ENCODE data around the gene MAML2.

Gene MAML2

DNA sequence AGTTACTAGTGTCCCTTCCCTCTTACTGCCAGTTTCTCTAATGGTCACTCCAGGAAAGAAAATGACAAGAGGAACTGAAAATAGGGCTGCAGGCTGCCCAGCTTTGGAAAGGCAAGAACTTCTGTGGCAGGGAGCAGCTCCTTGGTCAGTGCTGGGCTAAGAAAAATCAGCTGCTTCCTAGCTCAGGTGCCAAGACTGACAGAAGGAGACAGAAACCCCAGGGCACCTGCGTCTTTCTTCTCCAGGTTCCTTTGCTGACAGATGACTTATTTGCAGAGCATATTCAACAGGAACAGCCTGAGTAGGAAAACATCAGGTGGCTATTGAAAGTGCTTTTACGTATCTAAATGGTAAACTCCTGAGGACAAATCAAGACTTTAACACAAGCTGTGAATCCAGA, 25.4 kb downstream of the MAML2 start:
- no peaks in the 10 kb centered on the region for H3K36me3 ChIP-seq
- peaks cover 18 to 22% of the 10 kb centered on the region in 2 experiments for H3K4me1 ChIP-seq (ENCODE audit: control insufficient read depth in 1 of 2, insufficient read depth in 1 of 2, low read depth in 1 of 2, low read length in 1 of 2)
- TF ChIP-seq, protein P1, sequence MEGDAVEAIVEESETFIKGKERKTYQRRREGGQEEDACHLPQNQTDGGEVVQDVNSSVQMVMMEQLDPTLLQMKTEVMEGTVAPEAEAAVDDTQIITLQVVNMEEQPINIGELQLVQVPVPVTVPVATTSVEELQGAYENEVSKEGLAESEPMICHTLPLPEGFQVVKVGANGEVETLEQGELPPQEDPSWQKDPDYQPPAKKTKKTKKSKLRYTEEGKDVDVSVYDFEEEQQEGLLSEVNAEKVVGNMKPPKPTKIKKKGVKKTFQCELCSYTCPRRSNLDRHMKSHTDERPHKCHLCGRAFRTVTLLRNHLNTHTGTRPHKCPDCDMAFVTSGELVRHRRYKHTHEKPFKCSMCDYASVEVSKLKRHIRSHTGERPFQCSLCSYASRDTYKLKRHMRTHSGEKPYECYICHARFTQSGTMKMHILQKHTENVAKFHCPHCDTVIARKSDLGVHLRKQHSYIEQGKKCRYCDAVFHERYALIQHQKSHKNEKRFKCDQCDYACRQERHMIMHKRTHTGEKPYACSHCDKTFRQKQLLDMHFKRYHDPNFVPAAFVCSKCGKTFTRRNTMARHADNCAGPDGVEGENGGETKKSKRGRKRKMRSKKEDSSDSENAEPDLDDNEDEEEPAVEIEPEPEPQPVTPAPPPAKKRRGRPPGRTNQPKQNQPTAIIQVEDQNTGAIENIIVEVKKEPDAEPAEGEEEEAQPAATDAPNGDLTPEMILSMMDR (IDR thresholded peaks at IDR 0.05), result no peak
- H3K27ac ChIP-seq, result no peak overlapping the region
- H3K9me3 ChIP-seq, result no peaks in the 10 kb centered on the region
- H3K27me3 ChIP-seq, result no peaks in the 10 kb centered on the region
- H3K4me3 ChIP-seq (ENCODE audit: low read depth in 1 of 2, low read length in 1 of 2), result no peak overlapping the region

DNA sequence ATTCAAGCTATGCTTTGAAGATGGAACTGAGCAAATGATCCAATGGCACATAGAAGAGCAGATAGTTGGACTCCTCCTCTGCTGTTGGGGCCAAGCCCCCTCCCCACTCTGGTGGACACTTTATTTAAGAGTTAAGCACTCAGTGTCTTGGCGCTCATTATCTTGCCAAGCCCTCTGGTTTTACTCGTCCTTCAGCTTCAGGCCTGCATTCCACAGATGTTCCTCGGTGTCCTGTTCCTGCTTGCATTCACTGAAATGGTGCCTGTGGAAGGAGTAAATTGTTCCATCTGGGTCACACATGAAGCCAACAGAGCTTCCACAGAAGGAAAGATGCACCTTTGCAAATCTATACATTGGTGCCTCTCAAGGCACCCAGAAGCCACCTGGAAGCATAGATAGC, 26.1 kb downstream of the MAML2 start:
- H3K4me1 ChIP-seq (ENCODE audit: control insufficient read depth in 1 of 2, insufficient read depth in 1 of 2, low read depth in 1 of 2, low read length in 1 of 2), result peaks cover 18 to 22% of the 10 kb centered on the region in 2 experiments
- H3K9me3 ChIP-seq, result no peaks in the 10 kb centered on the region
- no peaks in the 10 kb centered on the region for H3K27me3 ChIP-seq
- no peak overlapping the region for H3K4me3 ChIP-seq (ENCODE audit: low read depth in 1 of 2, low read length in 1 of 2)
- H3K27ac ChIP-seq, result no peak overlapping the region
- H3K36me3 ChIP-seq, result no peaks in the 10 kb centered on the region
- TF ChIP-seq, protein P1 (IDR thresholded peaks at IDR 0.05), result no peak

DNA sequence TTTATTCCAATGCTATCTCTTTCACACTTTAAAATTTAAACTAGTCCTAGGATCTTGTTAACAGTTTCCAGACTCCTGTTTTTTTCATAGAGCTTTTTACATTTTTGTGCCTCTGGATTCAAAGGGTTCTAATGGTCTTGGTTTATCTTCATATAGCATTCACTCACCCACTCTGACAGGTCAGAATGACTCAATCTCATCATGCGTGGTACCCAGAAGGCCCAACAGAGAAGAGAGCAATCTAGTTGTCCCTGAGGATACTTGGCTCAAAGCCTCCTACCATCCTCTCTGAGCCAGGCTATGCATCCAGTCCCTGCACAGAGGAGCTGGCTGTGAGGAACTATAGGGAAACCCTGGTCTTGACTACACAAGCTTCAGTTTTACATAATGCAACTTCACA, 27.5 kb downstream of the MAML2 start:
- Histone ChIP-seq H3K36me3 (no peaks in the 10 kb centered on the region), H3K4me1 (ENCODE audit: control insufficient read depth in 1 of 2, insufficient read depth in 1 of 2, low read depth in 1 of 2, low read length in 1 of 2) (peaks cover 18 to 22% of the 10 kb centered on the region in 2 experiments), H3K9me3 (no peaks in the 10 kb centered on the region), H3K4me3 (ENCODE audit: low read depth in 1 of 2, low read length in 1 of 2) (no peak overlapping the region), H3K27me3 (no peaks in the 10 kb centered on the region), H3K27ac (no peak overlapping the region)
- TF ChIP-seq, protein P1 (IDR thresholded peaks at IDR 0.05), result no peak

DNA sequence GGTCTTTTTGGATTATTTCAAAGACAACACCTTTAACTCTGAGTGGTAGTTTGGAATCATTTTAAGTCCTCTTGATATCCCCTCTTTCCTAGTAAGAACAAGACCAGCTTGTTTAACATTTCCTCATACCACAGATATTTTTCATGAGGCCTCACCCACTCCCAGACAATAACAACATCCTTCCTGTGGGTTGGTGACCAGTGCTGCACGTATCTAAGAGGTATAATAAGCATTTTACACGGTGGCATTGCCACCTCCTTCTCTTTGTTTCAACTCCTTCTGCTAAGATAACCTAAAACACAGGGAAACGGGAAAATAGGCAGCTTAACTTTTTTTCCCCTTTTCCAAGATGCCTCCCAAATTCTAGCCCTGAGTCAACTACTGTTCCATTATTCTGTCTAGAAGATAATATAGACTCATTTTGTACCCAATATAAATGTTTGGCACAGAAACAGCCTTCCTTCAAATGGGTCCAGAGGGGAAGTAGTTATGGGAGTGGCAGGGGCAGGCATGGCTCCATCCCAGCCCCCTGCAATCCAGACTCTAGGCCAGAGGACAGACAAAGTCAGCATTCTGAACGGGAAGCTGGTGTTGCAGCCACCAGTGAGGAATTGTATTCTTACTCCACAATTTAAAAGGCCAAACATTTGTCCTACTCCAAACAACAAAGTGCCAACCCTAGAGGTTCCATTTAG, 28.5 kb downstream of the MAML2 start:
- H3K9me3 ChIP-seq, result no peaks in the 10 kb centered on the region
- no peaks in the 10 kb centered on the region for H3K27me3 ChIP-seq
- H3K4me1 ChIP-seq (ENCODE audit: control insufficient read depth in 1 of 2, insufficient read depth in 1 of 2, low read depth in 1 of 2, low read length in 1 of 2), result peaks cover 18 to 22% of the 10 kb centered on the region in 2 experiments
- TF ChIP-seq, protein P1 (IDR thresholded peaks at IDR 0.05), result no peak
- H3K27ac ChIP-seq, result peak overlapping the region; percentile 65
- no peak overlapping the region for H3K4me3 ChIP-seq (ENCODE audit: low read depth in 1 of 2, low read length in 1 of 2)
- H3K36me3 ChIP-seq, result no peaks in the 10 kb centered on the region

DNA sequence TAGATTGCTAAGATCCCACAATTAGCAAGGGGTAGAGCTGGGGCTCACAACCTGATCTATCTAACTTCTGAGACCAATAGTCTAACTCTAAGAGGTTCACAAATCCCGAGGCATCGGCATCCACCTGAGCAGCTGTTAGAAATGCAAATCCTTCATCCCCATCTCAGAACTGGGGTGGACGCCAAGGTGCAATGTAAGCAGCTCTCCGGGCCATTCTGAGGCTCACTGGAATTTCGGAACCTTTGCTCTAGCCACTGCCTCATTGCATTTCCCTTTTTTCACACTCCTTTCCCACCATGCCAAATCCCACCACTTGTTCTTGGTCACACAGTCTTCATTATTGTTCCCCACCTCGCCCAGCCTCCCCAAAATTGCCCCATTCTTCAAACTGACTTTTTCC, 29.8 kb downstream of the MAML2 start:
- TF ChIP-seq, protein P1 (IDR thresholded peaks at IDR 0.05), result no peak
- H3K27me3 ChIP-seq, result no peaks in the 10 kb centered on the region
- H3K36me3 ChIP-seq, result no peaks in the 10 kb centered on the region
- H3K4me1 ChIP-seq (ENCODE audit: control insufficient read depth in 1 of 2, insufficient read depth in 1 of 2, low read depth in 1 of 2, low read length in 1 of 2), result peaks cover 18 to 22% of the 10 kb centered on the region in 2 experiments
- no peak overlapping the region for H3K4me3 ChIP-seq (ENCODE audit: low read depth in 1 of 2, low read length in 1 of 2)
- H3K27ac ChIP-seq, result peak overlapping the region; percentile 65
- no peaks in the 10 kb centered on the region for H3K9me3 ChIP-seq
